Endodermal cell (in vitro differentiated cells): ENCODE measurements around the gene TMTC1. TPM values are rescaled to one million over a fixed set of nuclear protein-coding genes. Genes with fewer than 3 reads are reported as not detected.

Experiments used
- DNase-seq: peaks from one replicate; pipeline ENCODE4 v3.0.0-alpha.2; 2017
- H3K27ac ChIP-seq: 2 replicates; pipeline ENCODE4 v1.5.1; 2013; ENCODE audit warnings: mild to moderate bottlenecking, low read depth, low read length, moderate library complexity
- H3K27me3 ChIP-seq: 2 replicates; pipeline ENCODE4 v1.6.1; 2013; ENCODE audit warnings: mild to moderate bottlenecking, low read length, moderate library complexity; ENCODE audit not compliant: insufficient read depth, control insufficient read depth, poor library complexity, severe bottlenecking
- H3K36me3 ChIP-seq: 2 replicates; pipeline ENCODE4 v1.7.0; 2013; ENCODE audit warnings: mild to moderate bottlenecking, low read length, moderate library complexity; ENCODE audit not compliant: control insufficient read depth, insufficient read depth
- H3K4me1 ChIP-seq: one replicate; pipeline ENCODE4 v1.7.0; 2013; ENCODE audit warnings: low read length; ENCODE audit not compliant: control insufficient read depth, insufficient read depth
- H3K4me3 ChIP-seq: 2 replicates; pipeline ENCODE4 v1.5.1; 2013; ENCODE audit warnings: mild to moderate bottlenecking, low read length, moderate library complexity
- H3K9ac ChIP-seq: 2 replicates; pipeline ENCODE4 v1.6.1; 2013; ENCODE audit warnings: mild to moderate bottlenecking, low read length, moderate library complexity; ENCODE audit not compliant: poor library complexity, severe bottlenecking; ENCODE audit errors: extremely low read depth
- H3K9me3 ChIP-seq: 2 replicates; pipeline ENCODE4 v1.6.1; 2013; ENCODE audit warnings: mild to moderate bottlenecking, low read length, moderate library complexity; ENCODE audit not compliant: control insufficient read depth
- H3K27ac Mint-ChIP-seq: 2 replicates; pipeline ENCODE4 v1.8.0; 2020; ENCODE audit warnings: mixed read lengths
- H3K27me3 Mint-ChIP-seq: 2 replicates; pipeline ENCODE4 v1.8.0; 2021; ENCODE audit warnings: mild to moderate bottlenecking, mixed read lengths; ENCODE audit not compliant: insufficient read depth
- H3K36me3 Mint-ChIP-seq: 2 replicates; pipeline ENCODE4 v1.8.0; 2020; ENCODE audit warnings: low read depth, mixed read lengths
- H3K4me1 Mint-ChIP-seq: 2 replicates; pipeline ENCODE4 v1.8.0; 2020; ENCODE audit warnings: mixed read lengths
- H3K4me3 Mint-ChIP-seq: 2 replicates; pipeline ENCODE4 v1.8.0; 2020; ENCODE audit warnings: mild to moderate bottlenecking, moderate library complexity, mixed read lengths
- H3K9me3 Mint-ChIP-seq: 2 replicates; pipeline ENCODE4 v1.8.0; 2020; ENCODE audit warnings: mild to moderate bottlenecking, mixed read lengths
- CTCF ChIP-seq: fragments of 200-600 bp; sonication (generic); conservative IDR thresholded peaks from 2 replicates; pipeline ENCODE4 v1.5.0; 2021; ENCODE audit warnings: antibody characterized with exemption, mild to moderate bottlenecking
- WGBS, 2 experiments: methylation state at CpG; one replicate each; pipeline versions ENCODE4 v1.1.5 to v1.1.7; 2013; ENCODE audit warnings: missing lambda C conversion rate in 2 of 2, mixed read lengths in 1 of 2; ENCODE audit not compliant: insufficient coverage in 1 of 2, insufficient read length in 1 of 2; 5-methylcytosine and 5-hydroxymethylcytosine counted together
- total RNA-seq, 2 donors: library from RNA; stranded (reverse); fragmentation: NEBNext Ultra II Directional in 1 of 2; extraction: Animal tissue kit (Norgen Biotek cat#: 25700) in 1 of 2; gene quantifications; 2 replicates in 1 of 2; 3 replicates in 1 of 2; pipeline ENCODE4 v1.2.1, GENCODE V29; 2021

TMTC1 gene
- total RNA-seq, 2 donors from 2014 or later = 31.6 to 71.0 TPM

GRCh38 chr12:29734305-29734704 is 49.4 kb downstream of the TMTC1 start:
- no peak overlapping the region for H3K4me3 Mint-ChIP-seq
- H3K9me3 Mint-ChIP-seq = no peaks in the 10 kb centered on the region
- peaks cover 8% of the 10 kb centered on the region for H3K4me1 Mint-ChIP-seq
- peaks cover 45% of the 10 kb centered on the region for H3K36me3 Mint-ChIP-seq
- Histone ChIP-seq H3K36me3 (peaks cover 5% of the 10 kb centered on the region), H3K4me1 (no peaks in the 10 kb centered on the region), H3K4me3 (no peak overlapping the region), H3K27me3 (no peaks in the 10 kb centered on the region), H3K27ac (no peak overlapping the region), H3K9me3 (no peaks in the 10 kb centered on the region), H3K9ac (no peak overlapping the region)
- no peaks in the 10 kb centered on the region for H3K27me3 Mint-ChIP-seq
- 80 to 95% methylated on average over 1 to 5 of the region's 5 CpGs for WGBS, 2 experiments
- DNase-seq = no peak
- TF ChIP-seq CTCF = no peak
- H3K27ac Mint-ChIP-seq = no peak overlapping the region

GRCh38 chr12:29733501-29733900 is 50.2 kb downstream of the TMTC1 start:
- Histone ChIP-seq H3K36me3 (no peaks in the 10 kb centered on the region), H3K9me3 (no peaks in the 10 kb centered on the region), H3K27me3 (no peaks in the 10 kb centered on the region), H3K27ac (no peak overlapping the region), H3K9ac (no peak overlapping the region), H3K4me3 (no peak overlapping the region), H3K4me1 (no peaks in the 10 kb centered on the region)
- H3K4me1 Mint-ChIP-seq = peaks cover 4% of the 10 kb centered on the region
- H3K27me3 Mint-ChIP-seq = no peaks in the 10 kb centered on the region
- H3K36me3 Mint-ChIP-seq = peaks cover 43% of the 10 kb centered on the region
- H3K27ac Mint-ChIP-seq = no peak overlapping the region
- DNase-seq = no peak
- no peaks in the 10 kb centered on the region for H3K9me3 Mint-ChIP-seq
- 95 to 100% methylated on average over 1 of the region's 1 CpG for WGBS, 2 experiments
- no peak for TF ChIP-seq CTCF
- H3K4me3 Mint-ChIP-seq = no peak overlapping the region

GRCh38 chr12:29733060-29733459 is 50.7 kb downstream of the TMTC1 start:
- peaks cover 45% of the 10 kb centered on the region for H3K36me3 Mint-ChIP-seq
- H3K9me3 Mint-ChIP-seq = no peaks in the 10 kb centered on the region
- Histone ChIP-seq H3K4me3 (no peak overlapping the region), H3K4me1 (no peaks in the 10 kb centered on the region), H3K27me3 (no peaks in the 10 kb centered on the region), H3K9me3 (no peaks in the 10 kb centered on the region), H3K9ac (no peak overlapping the region), H3K36me3 (no peaks in the 10 kb centered on the region), H3K27ac (no peak overlapping the region)
- H3K4me3 Mint-ChIP-seq = no peak overlapping the region
- peaks cover 4% of the 10 kb centered on the region for H3K4me1 Mint-ChIP-seq
- no peak for DNase-seq
- H3K27me3 Mint-ChIP-seq = no peaks in the 10 kb centered on the region
- no peak for TF ChIP-seq CTCF
- WGBS, 2 experiments = 100% methylated on average over 3 of the region's 3 CpGs; no CpG with 5 or more reads in 1 of the 2 experiments
- no peak overlapping the region for H3K27ac Mint-ChIP-seq
